Activated B cell treated with CpG ODN at 0.5 μM for 24 hours (primary cell): Measurements from ENCODE around the gene LAMA4. TPM values are rescaled to one million over a fixed set of nuclear protein-coding genes. Genes with fewer than 3 reads are reported as not detected.

Source experiments
- ATAC-seq: fragments of 200-7000 bp; cut with Tn5 transposase; one replicate; pipeline ENCODE4 v1.10.0; 2021; ENCODE audit warnings: low read depth, mild to moderate bottlenecking, moderate library complexity
- CTCF ChIA-PET: fragments of 350-600 bp; sonication (Branson Sonifier 250); formaldehyde crosslinking; loops from one replicate; lab custom pipeline; 2021; ENCODE audit warnings: antibody characterized with exemption; lab: Charles Lee
- POLR2A ChIA-PET: fragments of 350-600 bp; sonication (Branson Sonifier 250); formaldehyde crosslinking; loops from one replicate; lab custom pipeline; 2021; ENCODE audit warnings: antibody characterized with exemption; lab: Charles Lee
- DNase-seq: peaks from one replicate; pipeline ENCODE4 v3.0.0; 2022
- H3K27ac Mint-ChIP-seq: one replicate; pipeline ENCODE4 v1.8.0; 2020; ENCODE audit warnings: mixed read lengths
- H3K27me3 Mint-ChIP-seq: one replicate; pipeline ENCODE4 v1.8.0; 2021; ENCODE audit warnings: mixed read lengths
- H3K36me3 Mint-ChIP-seq: one replicate; pipeline ENCODE4 v1.8.0; 2021; ENCODE audit warnings: low read depth, mixed read lengths
- H3K4me1 Mint-ChIP-seq: one replicate; pipeline ENCODE4 v1.8.0; 2021; ENCODE audit warnings: mixed read lengths
- H3K4me3 Mint-ChIP-seq: one replicate; pipeline ENCODE4 v1.8.0; 2020; ENCODE audit warnings: mild to moderate bottlenecking, mixed read lengths
- H3K9me3 Mint-ChIP-seq: one replicate; pipeline ENCODE4 v1.8.0; 2020; ENCODE audit warnings: mixed read lengths
- intact Hi-C: fragments of 100-400 bp; cut with micrococcal nuclease; formaldehyde crosslinking; loops from one replicate; pipeline ENCODE4 v1.15.1; 2024
- total RNA-seq: library from RNA; stranded (reverse); gene quantifications from 2 replicates; pipeline ENCODE4 v1.2.3, GENCODE V29; 2022
- TF ChIP-seq, protein P1 (sequence below): fragments of 200-600 bp; IDR thresholded peaks from one replicate; pipeline ENCODE4 v1.8.0; 2022; ENCODE audit warnings: antibody characterized with exemption, mild to moderate bottlenecking

Gene LAMA4
- total RNA-seq, 1 donor from 2014 or later: not detected

- no peak for ATAC-seq
- Mint-ChIP-seq H3K27me3 (no peaks in the 10 kb centered on the region), H3K9me3 (no peaks in the 10 kb centered on the region), H3K4me1 (no peaks in the 10 kb centered on the region), H3K27ac (no peak overlapping the region), H3K4me3 (no peak overlapping the region), H3K36me3 (no peaks in the 10 kb centered on the region)
- TF ChIP-seq, protein P1, sequence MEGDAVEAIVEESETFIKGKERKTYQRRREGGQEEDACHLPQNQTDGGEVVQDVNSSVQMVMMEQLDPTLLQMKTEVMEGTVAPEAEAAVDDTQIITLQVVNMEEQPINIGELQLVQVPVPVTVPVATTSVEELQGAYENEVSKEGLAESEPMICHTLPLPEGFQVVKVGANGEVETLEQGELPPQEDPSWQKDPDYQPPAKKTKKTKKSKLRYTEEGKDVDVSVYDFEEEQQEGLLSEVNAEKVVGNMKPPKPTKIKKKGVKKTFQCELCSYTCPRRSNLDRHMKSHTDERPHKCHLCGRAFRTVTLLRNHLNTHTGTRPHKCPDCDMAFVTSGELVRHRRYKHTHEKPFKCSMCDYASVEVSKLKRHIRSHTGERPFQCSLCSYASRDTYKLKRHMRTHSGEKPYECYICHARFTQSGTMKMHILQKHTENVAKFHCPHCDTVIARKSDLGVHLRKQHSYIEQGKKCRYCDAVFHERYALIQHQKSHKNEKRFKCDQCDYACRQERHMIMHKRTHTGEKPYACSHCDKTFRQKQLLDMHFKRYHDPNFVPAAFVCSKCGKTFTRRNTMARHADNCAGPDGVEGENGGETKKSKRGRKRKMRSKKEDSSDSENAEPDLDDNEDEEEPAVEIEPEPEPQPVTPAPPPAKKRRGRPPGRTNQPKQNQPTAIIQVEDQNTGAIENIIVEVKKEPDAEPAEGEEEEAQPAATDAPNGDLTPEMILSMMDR: no peak
- DNase-seq: no peak
- CTCF ChIA-PET: no interaction called here
- POLR2A ChIA-PET: no interaction called here
- intact Hi-C loops: no loop called here
Observed at GRCh38 chr6:112298021-112298745, 43.8 kb upstream of the LAMA4 start.

GRCh38 chr6:112296694-112297093, 42.3 kb upstream of the LAMA4 start:
- H3K4me1 Mint-ChIP-seq: no peaks in the 10 kb centered on the region
- ATAC-seq (no peak), DNase-seq (no peak)
- TF ChIP-seq, protein P1: no peak
- peaks cover 7% of the 10 kb centered on the region for H3K27me3 Mint-ChIP-seq
- no peaks in the 10 kb centered on the region for H3K9me3 Mint-ChIP-seq
- H3K36me3 Mint-ChIP-seq: no peaks in the 10 kb centered on the region
- CTCF ChIA-PET: interaction anchor here (1.0 to 1.9 kb wide), 2 partner anchors 14 to 210 kb away, joined by 3 to 7 read pairs; partner anchors contain the start of gene TUBE1
- POLR2A ChIA-PET: no interaction called here
- no peak overlapping the region for H3K4me3 Mint-ChIP-seq
- no peak overlapping the region for H3K27ac Mint-ChIP-seq
- intact Hi-C loops: loop anchor here (1.0 kb wide), 1 partner anchor 16 kb away; no protein-coding TSS in a partner anchor

DNA sequence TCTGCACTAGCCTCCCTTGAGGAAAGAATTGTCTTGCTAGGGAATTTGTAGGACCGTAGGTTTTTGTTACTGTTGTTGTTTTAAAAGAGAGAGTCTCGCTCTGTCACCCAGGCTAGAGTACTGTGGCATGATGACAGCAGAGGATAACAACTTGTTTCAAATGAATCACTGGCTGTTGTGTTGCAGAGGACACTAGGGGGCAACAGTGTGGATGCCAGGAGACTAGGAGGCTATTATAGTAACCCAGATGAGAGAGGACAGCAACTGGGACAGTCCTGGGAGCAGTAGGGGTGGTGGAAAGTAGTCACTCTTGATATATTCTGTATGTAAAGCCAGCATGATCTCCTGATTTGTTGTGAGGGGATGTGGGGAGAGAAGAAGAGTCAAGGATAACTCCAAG, 41.8 kb upstream of the LAMA4 start:
- Mint-ChIP-seq H3K36me3 (no peaks in the 10 kb centered on the region), H3K27me3 (peaks cover 8% of the 10 kb centered on the region), H3K4me3 (no peak overlapping the region), H3K27ac (no peak overlapping the region), H3K4me1 (no peaks in the 10 kb centered on the region), H3K9me3 (no peaks in the 10 kb centered on the region)
- ChIA-PET CTCF (interaction anchor here (1.0 to 1.9 kb wide), 3 partner anchors 15 to 209 kb away, joined by 3 to 7 read pairs (median 4); partner anchors contain the start of gene TUBE1), POLR2A (no interaction called here)
- intact Hi-C loops: loop anchor here (1.0 kb wide), 1 partner anchor 16 kb away; no protein-coding TSS in a partner anchor
- ATAC-seq (no peak), DNase-seq (no peak)
- TF ChIP-seq, protein P1: no peak

DNA sequence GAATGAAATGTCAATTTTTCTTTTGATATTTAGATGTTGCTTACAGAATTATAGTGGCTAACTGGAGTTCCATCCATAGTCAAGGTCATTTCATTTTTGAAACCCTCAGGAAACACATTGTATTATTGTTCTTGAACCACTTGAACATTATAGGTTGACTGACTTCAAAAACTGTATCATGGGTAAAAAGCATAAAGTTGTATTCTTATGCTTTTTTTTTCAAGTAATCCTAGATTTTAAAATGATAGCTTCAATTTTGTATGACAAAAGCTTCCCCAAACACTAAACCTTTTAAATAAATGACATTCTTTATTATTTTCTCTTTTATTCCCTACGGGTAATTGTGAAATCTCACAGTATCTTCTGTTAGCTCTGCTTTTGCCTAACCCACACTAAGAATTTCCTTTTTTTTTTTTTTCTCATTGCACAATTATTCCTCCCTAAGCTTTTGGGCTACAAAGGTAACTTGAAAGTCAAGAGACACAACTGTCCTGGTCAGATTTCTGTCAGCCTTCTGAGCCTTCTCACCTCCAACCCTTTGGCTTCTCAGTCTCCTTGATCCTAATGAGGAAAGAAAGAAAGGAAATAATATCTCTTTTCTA, 36.9 kb upstream of the LAMA4 start:
- Mint-ChIP-seq H3K4me1 (no peaks in the 10 kb centered on the region), H3K4me3 (no peak overlapping the region), H3K36me3 (no peaks in the 10 kb centered on the region), H3K27me3 (peaks cover 8% of the 10 kb centered on the region), H3K9me3 (no peaks in the 10 kb centered on the region), H3K27ac (no peak overlapping the region)
- ChIA-PET POLR2A (no interaction called here), CTCF (no interaction called here)
- ATAC-seq: no peak
- intact Hi-C loops: no loop called here
- DNase-seq: no peak
- TF ChIP-seq, protein P1: no peak

DNA sequence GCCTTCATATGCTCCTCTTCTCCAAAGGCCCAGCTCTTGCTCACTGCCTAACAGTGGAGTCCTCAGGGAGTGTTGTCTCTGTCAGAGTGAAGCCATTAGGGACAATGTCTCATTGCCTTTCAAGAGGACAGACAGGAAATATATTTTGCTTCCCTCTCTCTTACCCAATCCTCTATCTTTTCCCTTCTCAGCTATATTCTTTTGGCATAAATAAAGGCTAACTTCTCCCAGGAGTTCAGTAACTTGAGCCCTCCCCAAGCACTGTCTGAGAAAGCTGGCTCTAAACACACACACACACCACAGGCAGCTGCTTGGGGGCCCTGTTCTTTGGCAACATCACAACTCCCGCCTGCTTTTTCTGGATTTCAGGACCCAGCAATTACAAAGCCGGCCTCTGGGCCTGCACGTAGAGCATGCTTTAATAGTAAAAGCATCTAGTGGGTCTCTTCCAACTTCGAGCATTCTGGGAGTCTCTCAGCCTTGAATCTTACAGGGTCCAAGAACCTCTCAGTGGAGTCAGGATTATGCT, 34.7 kb upstream of the LAMA4 start:
- Mint-ChIP-seq H3K9me3 (no peaks in the 10 kb centered on the region), H3K4me1 (no peaks in the 10 kb centered on the region), H3K27ac (no peak overlapping the region), H3K4me3 (no peak overlapping the region), H3K27me3 (peaks cover 8% of the 10 kb centered on the region), H3K36me3 (no peaks in the 10 kb centered on the region)
- ChIA-PET POLR2A (no interaction called here), CTCF (no interaction called here)
- ATAC-seq: no peak
- no peak for DNase-seq
- TF ChIP-seq, protein P1: no peak
- intact Hi-C loops: loop anchor here (5.0 kb wide), 1 partner anchor 62 kb away; no protein-coding TSS in a partner anchor
